IPS DF 4.7 (cell line): ENCODE data around the gene TAT.
"Not testable (repeated sequence)": the region's sequence is repeated elsewhere in the genome, so short reads cannot be mapped to it uniquely, and the experiment has no call there.

Experiments
- DNase-seq: peaks from one replicate; pipeline ENCODE4 v3.0.0-alpha.2; 2013; ENCODE audit warnings: low spot score; ENCODE audit errors: extremely low read depth

The TAT gene

GRCh38 chr16:71576971-71577370 is at the start of gene TAT:
TAT (minus strand) TSS chr16:71577092; CDS start chr16:71576415, 677 bp downstream.
- no peak for DNase-seq

GRCh38 chr16:71626018-71626857 is 49.3 kb upstream of the TAT start, which contains the start of gene MARVELD3:
MARVELD3 (plus strand) TSS chr16:71626184; CDS start chr16:71626230, 46 bp downstream.
- no peak for DNase-seq

- no peak for DNase-seq
Measured at GRCh38 chr16:71625113-71625850, 48.4 kb upstream of the TAT start.

- no peak for DNase-seq
Measured at GRCh38 chr16:71623597-71623996, 46.7 kb upstream of the TAT start.

GRCh38 chr16:71622088-71622487 is 45.2 kb upstream of the TAT start:
- no peak for DNase-seq

- DNase-seq = no peak
Measured at GRCh38 chr16:71618429-71618828, 41.5 kb upstream of the TAT start.

- not testable (repeated sequence) for DNase-seq
Measured at GRCh38 chr16:71614956-71615355, 38.1 kb upstream of the TAT start.

- DNase-seq = no peak
Measured at GRCh38 chr16:71610936-71611871, 34.3 kb upstream of the TAT start.

- DNase-seq = no peak
Measured at GRCh38 chr16:71610447-71610846, 33.6 kb upstream of the TAT start.

- DNase-seq = no peak
Measured at GRCh38 chr16:71609066-71609465, 32.2 kb upstream of the TAT start.

GRCh38 chr16:71600822-71601221 is 23.9 kb upstream of the TAT start:
- DNase-seq = no peak

- not testable (repeated sequence) for DNase-seq
Measured at GRCh38 chr16:71598426-71598825, 21.5 kb upstream of the TAT start.

GRCh38 chr16:71595340-71595826 is 18.5 kb upstream of the TAT start:
- not testable (repeated sequence) for DNase-seq

- no peak for DNase-seq
Measured at GRCh38 chr16:71594000-71594646, 17.2 kb upstream of the TAT start.

- no peak for DNase-seq
Measured at GRCh38 chr16:71593048-71593999, 16.4 kb upstream of the TAT start.

GRCh38 chr16:71591917-71592316 is 15.0 kb upstream of the TAT start:
- no peak for DNase-seq

GRCh38 chr16:71590584-71590983 is 13.7 kb upstream of the TAT start:
- DNase-seq = no peak

- not testable (repeated sequence) for DNase-seq
Measured at GRCh38 chr16:71590071-71590470, 13.2 kb upstream of the TAT start.

- DNase-seq = not testable (repeated sequence)
Measured at GRCh38 chr16:71589334-71589733, 12.4 kb upstream of the TAT start.

- no peak for DNase-seq
Measured at GRCh38 chr16:71585318-71585703, 8.4 kb upstream of the TAT start.
